ENCODE results near the gene PSMA3.

The PSMA3 gene

GRCh38 chr14:58281969-58282368 is 37.3 kb downstream of the PSMA3 start:
- H3K4me3 ChIP-seq (ENCODE audit: insufficient read length, low read depth): no peak overlapping the region

GRCh38 chr14:58282925-58283593 is 38.4 kb downstream of the PSMA3 start:
- Histone ChIP-seq H3K9ac (ENCODE audit: insufficient read length, low read depth) (no peak overlapping the region), H3K27me3 (ENCODE audit: insufficient read depth, insufficient read length) (no peaks in the 10 kb centered on the region), H3K4me3 (ENCODE audit: insufficient read length, low read depth) (no peak overlapping the region), H3K36me3 (ENCODE audit: insufficient read depth, insufficient read length, low read length) (peaks cover 61% of the 10 kb centered on the region), H3K4me1 (ENCODE audit: insufficient read depth, insufficient read length) (no peaks in the 10 kb centered on the region), H3K9me3 (ENCODE audit: insufficient read depth, low read length) (no peaks in the 10 kb centered on the region)
- no peak for DNase-seq (ENCODE audit: low read depth, low spot score)
- no peak for TF ChIP-seq ZNF274 (IDR thresholded peaks at IDR 0.05; ENCODE audit: low read depth, low read length)
- no peak for TF ChIP-seq SUZ12 (IDR thresholded peaks at IDR 0.05; ENCODE audit: extremely low read depth, insufficient read depth, insufficient read length)
- TF ChIP-seq YY1 (IDR thresholded peaks at IDR 0.05; ENCODE audit: insufficient read depth, insufficient read length): no peak

More at GRCh38 chr14:58281969-58282368, 37.3 kb downstream of the PSMA3 start:
- Histone ChIP-seq H3K36me3 (ENCODE audit: insufficient read depth, insufficient read length, low read length) (peaks cover 69% of the 10 kb centered on the region), H3K27me3 (ENCODE audit: insufficient read depth, insufficient read length) (no peaks in the 10 kb centered on the region), H3K4me1 (ENCODE audit: insufficient read depth, insufficient read length) (no peaks in the 10 kb centered on the region), H3K9ac (ENCODE audit: insufficient read length, low read depth) (no peak overlapping the region), H3K9me3 (ENCODE audit: insufficient read depth, low read length) (no peaks in the 10 kb centered on the region)
- no peak for DNase-seq (ENCODE audit: low read depth, low spot score)
- no peak for TF ChIP-seq SUZ12 (IDR thresholded peaks at IDR 0.05; ENCODE audit: extremely low read depth, insufficient read depth, insufficient read length)
- no peak for TF ChIP-seq YY1 (IDR thresholded peaks at IDR 0.05; ENCODE audit: insufficient read depth, insufficient read length)
- TF ChIP-seq ZNF274 (IDR thresholded peaks at IDR 0.05; ENCODE audit: low read depth, low read length): no peak

GRCh38 chr14:58283730-58284129 is 39.1 kb downstream of the PSMA3 start:
- H3K36me3 ChIP-seq (ENCODE audit: insufficient read depth, insufficient read length, low read length): peaks cover 61% of the 10 kb centered on the region
- TF ChIP-seq YY1 (IDR thresholded peaks at IDR 0.05; ENCODE audit: insufficient read depth, insufficient read length) (no peak), SUZ12 (IDR thresholded peaks at IDR 0.05; ENCODE audit: extremely low read depth, insufficient read depth, insufficient read length) (no peak), ZNF274 (IDR thresholded peaks at IDR 0.05; ENCODE audit: low read depth, low read length) (no peak)

GRCh38 chr14:58285132-58285531 is 40.5 kb downstream of the PSMA3 start:
- Histone ChIP-seq H3K9ac (ENCODE audit: insufficient read length, low read depth) (no peak overlapping the region), H3K4me1 (ENCODE audit: insufficient read depth, insufficient read length) (no peaks in the 10 kb centered on the region), H3K9me3 (ENCODE audit: insufficient read depth, low read length) (no peaks in the 10 kb centered on the region), H3K36me3 (ENCODE audit: insufficient read depth, insufficient read length, low read length) (peaks cover 69% of the 10 kb centered on the region), H3K4me3 (ENCODE audit: insufficient read length, low read depth) (no peak overlapping the region), H3K27me3 (ENCODE audit: insufficient read depth, insufficient read length) (no peaks in the 10 kb centered on the region)
- TF ChIP-seq ZNF274 (IDR thresholded peaks at IDR 0.05; ENCODE audit: low read depth, low read length) (no peak), YY1 (IDR thresholded peaks at IDR 0.05; ENCODE audit: insufficient read depth, insufficient read length) (no peak), SUZ12 (IDR thresholded peaks at IDR 0.05; ENCODE audit: extremely low read depth, insufficient read depth, insufficient read length) (no peak)
- DNase-seq (ENCODE audit: low read depth, low spot score): no peak

More at GRCh38 chr14:58283730-58284129, 39.1 kb downstream of the PSMA3 start:
- Histone ChIP-seq H3K9me3 (ENCODE audit: insufficient read depth, low read length) (no peaks in the 10 kb centered on the region), H3K4me3 (ENCODE audit: insufficient read length, low read depth) (no peak overlapping the region), H3K4me1 (ENCODE audit: insufficient read depth, insufficient read length) (no peaks in the 10 kb centered on the region), H3K27me3 (ENCODE audit: insufficient read depth, insufficient read length) (no peaks in the 10 kb centered on the region), H3K9ac (ENCODE audit: insufficient read length, low read depth) (no peak overlapping the region)
- DNase-seq (ENCODE audit: low read depth, low spot score): no peak

- DNase-seq (ENCODE audit: low read depth, low spot score): no peak
- H3K4me3 ChIP-seq (ENCODE audit: insufficient read length, low read depth): no peak overlapping the region
- H3K36me3 ChIP-seq (ENCODE audit: insufficient read depth, insufficient read length, low read length): peaks cover 84% of the 10 kb centered on the region
- no peaks in the 10 kb centered on the region for H3K27me3 ChIP-seq (ENCODE audit: insufficient read depth, insufficient read length)
- TF ChIP-seq YY1 (IDR thresholded peaks at IDR 0.05; ENCODE audit: insufficient read depth, insufficient read length): no peak
- no peak for TF ChIP-seq ZNF274 (IDR thresholded peaks at IDR 0.05; ENCODE audit: low read depth, low read length)
- no peak for TF ChIP-seq SUZ12 (IDR thresholded peaks at IDR 0.05; ENCODE audit: extremely low read depth, insufficient read depth, insufficient read length)
- H3K9ac ChIP-seq (ENCODE audit: insufficient read length, low read depth): no peak overlapping the region
- H3K4me1 ChIP-seq (ENCODE audit: insufficient read depth, insufficient read length): no peaks in the 10 kb centered on the region
- no peaks in the 10 kb centered on the region for H3K9me3 ChIP-seq (ENCODE audit: insufficient read depth, low read length)
These were observed 43.0 kb downstream of the PSMA3 start for GRCh38 chr14:58287607-58288042.

GRCh38 chr14:58288106-58288792 is 43.6 kb downstream of the PSMA3 start:
- TF ChIP-seq YY1 (IDR thresholded peaks at IDR 0.05; ENCODE audit: insufficient read depth, insufficient read length): no peak
- no peak for TF ChIP-seq SUZ12 (IDR thresholded peaks at IDR 0.05; ENCODE audit: extremely low read depth, insufficient read depth, insufficient read length)
- no peak for TF ChIP-seq ZNF274 (IDR thresholded peaks at IDR 0.05; ENCODE audit: low read depth, low read length)
- Histone ChIP-seq H3K4me1 (ENCODE audit: insufficient read depth, insufficient read length) (no peaks in the 10 kb centered on the region), H3K9ac (ENCODE audit: insufficient read length, low read depth) (no peak overlapping the region)

GRCh38 chr14:58291646-58292045 is 47.0 kb downstream of the PSMA3 start:
- DNase-seq (ENCODE audit: low read depth, low spot score): no peak
- Histone ChIP-seq H3K4me3 (ENCODE audit: insufficient read length, low read depth) (no peak overlapping the region), H3K9me3 (ENCODE audit: insufficient read depth, low read length) (no peaks in the 10 kb centered on the region), H3K27me3 (ENCODE audit: insufficient read depth, insufficient read length) (no peaks in the 10 kb centered on the region), H3K36me3 (ENCODE audit: insufficient read depth, insufficient read length, low read length) (peaks cover 69% of the 10 kb centered on the region), H3K9ac (ENCODE audit: insufficient read length, low read depth) (no peak overlapping the region), H3K4me1 (ENCODE audit: insufficient read depth, insufficient read length) (no peaks in the 10 kb centered on the region)
- no peak for TF ChIP-seq SUZ12 (IDR thresholded peaks at IDR 0.05; ENCODE audit: extremely low read depth, insufficient read depth, insufficient read length)
- TF ChIP-seq ZNF274 (IDR thresholded peaks at IDR 0.05; ENCODE audit: low read depth, low read length): no peak
- no peak for TF ChIP-seq YY1 (IDR thresholded peaks at IDR 0.05; ENCODE audit: insufficient read depth, insufficient read length)

More at GRCh38 chr14:58288106-58288792, 43.6 kb downstream of the PSMA3 start:
- Histone ChIP-seq H3K9me3 (ENCODE audit: insufficient read depth, low read length) (no peaks in the 10 kb centered on the region), H3K4me3 (ENCODE audit: insufficient read length, low read depth) (no peak overlapping the region), H3K36me3 (ENCODE audit: insufficient read depth, insufficient read length, low read length) (peaks cover 81% of the 10 kb centered on the region), H3K27me3 (ENCODE audit: insufficient read depth, insufficient read length) (no peaks in the 10 kb centered on the region)
- no peak for DNase-seq (ENCODE audit: low read depth, low spot score)

Measured in NT2/D1 (cell line).